OCI-LY7 (cell line): ENCODE data around the gene MNT. TPM values are rescaled to one million over a fixed set of nuclear protein-coding genes. Genes with fewer than 3 reads are reported as not detected.

ENCODE experiments used
- BruUV-seq: library from RNA; stranded (reverse); fragments of 400-500 nt; replicated peaks from 2 replicates; lab custom pipeline; 2021; lab: Mats Ljungman, UMichigan
- CTCF ChIA-PET: fragments of 300-600 bp; sonication (Branson Sonifier 250); formaldehyde crosslinking; loops from one replicate; lab custom pipeline; 2022; ENCODE audit warnings: antibody characterized with exemption; ENCODE audit not compliant: unreplicated experiment; lab: Charles Lee
- POLR2A ChIA-PET: fragments of 300-600 bp; sonication (Branson Sonifier 250); formaldehyde crosslinking; loops from one replicate; lab custom pipeline; 2022; ENCODE audit warnings: antibody characterized with exemption; lab: Charles Lee
- DNase-seq: peaks from one replicate; pipeline ENCODE4 v3.0.0-alpha.2; 2015; ENCODE audit warnings: low spot score
- H2AFZ ChIP-seq: fragments of 200-600 bp; sonication (generic), shearing (Covaris generic); 2 replicates; pipeline ENCODE4 v1.6.1; 2014; ENCODE audit warnings: mild to moderate bottlenecking, antibody characterized with exemption, low read length, moderate library complexity
- H3K27ac ChIP-seq: fragments of 200-600 bp; sonication (generic); 2 replicates; pipeline ENCODE4 v1.5.1; 2014; ENCODE audit warnings: mixed run types, low read depth, mild to moderate bottlenecking, moderate library complexity, low read length, inconsistent platforms; ENCODE audit not compliant: poor library complexity, severe bottlenecking
- H3K36me3 ChIP-seq: fragments of 200-600 bp; sonication (generic); 2 replicates; pipeline ENCODE4 v1.6.1; 2014; ENCODE audit warnings: mild to moderate bottlenecking, antibody characterized with exemption, low read length, moderate library complexity, mixed read lengths; ENCODE audit not compliant: insufficient read depth
- H3K4me1 ChIP-seq: fragments of 200-600 bp; sonication (generic); 2 replicates; pipeline ENCODE4 v1.5.1; 2014; ENCODE audit warnings: mild to moderate bottlenecking, low read length; ENCODE audit not compliant: insufficient read depth, poor library complexity, severe bottlenecking
- H3K4me2 ChIP-seq: fragments of 200-600 bp; sonication (generic); 2 replicates; pipeline ENCODE4 v1.6.1; 2014; ENCODE audit warnings: mild to moderate bottlenecking, low read length
- H3K4me3 ChIP-seq: fragments of 200-600 bp; sonication (generic); 2 replicates; pipeline ENCODE4 v1.5.1; 2014; ENCODE audit warnings: mild to moderate bottlenecking, low read depth, low read length; ENCODE audit not compliant: poor library complexity, severe bottlenecking
- H3K79me2 ChIP-seq: fragments of 200-600 bp; sonication (generic); 2 replicates; pipeline ENCODE4 v1.6.1; 2016; ENCODE audit warnings: low read depth, mild to moderate bottlenecking, low read length, moderate library complexity, mixed read lengths; ENCODE audit not compliant: insufficient read depth
- H3K9me2 ChIP-seq: fragments of 200-600 bp; sonication (generic); 2 replicates; pipeline ENCODE4 v1.6.1; 2016; ENCODE audit warnings: mild to moderate bottlenecking, low read length, mixed read lengths; ENCODE audit not compliant: insufficient read depth
- H3K9me3 ChIP-seq: fragments of 200-600 bp; sonication (generic); 2 replicates; pipeline ENCODE4 v1.6.1; 2014; ENCODE audit warnings: mild to moderate bottlenecking, mixed run types, low read length, mixed read lengths
- H4K20me1 ChIP-seq: fragments of 200-600 bp; sonication (generic); 2 replicates; pipeline ENCODE4 v1.6.1; 2014; ENCODE audit warnings: mild to moderate bottlenecking, antibody characterized with exemption, low read length, moderate library complexity, mixed read lengths; ENCODE audit not compliant: insufficient read depth
- CTCF ChIP-seq: fragments of 200-600 bp; sonication (generic); conservative IDR thresholded peaks from 2 replicates; pipeline ENCODE4 v1.5.1; 2014; ENCODE audit warnings: mild to moderate bottlenecking, antibody characterized with exemption, low read length, moderate library complexity, mixed read lengths
- EZH2phosphoT487 ChIP-seq: fragments of 200-600 bp; sonication (generic); IDR thresholded peaks from 2 replicates; pipeline ENCODE4 v1.6.1; 2018; ENCODE audit warnings: low read depth, borderline replicate concordance, mild to moderate bottlenecking, mixed run types, antibody characterized with exemption, low read length, moderate library complexity, mixed read lengths
- intact Hi-C: fragments of 100-400 bp; cut with micrococcal nuclease; formaldehyde crosslinking; loops from one replicate; pipeline ENCODE4 v1.10.0; 2022; ENCODE audit not compliant: unreplicated experiment
- total RNA-seq, 2 experiments: library from RNA; depleted of rRNA in 1 of 2; stranded (reverse); fragments of >200 nt in 1 of 2; shearing (Covaris generic) in 1 of 2; gene quantifications; 2 replicates each; pipeline ENCODE4 v1.2.3, GENCODE V29; 2014 to 2022

MNT gene
- total RNA-seq, 2 experiments from 2014 or later = 22.2 to 60.0 TPM

GRCh38 chr17:2378905-2379304, 22.0 kb downstream of the MNT start:
- BruUV-seq = no TSS peak
- Histone ChIP-seq H2AFZ (no peak overlapping the region), H3K36me3 (no peaks in the 10 kb centered on the region; the same call in 1 of the 2 replicates), H3K9me3 (no peaks in the 10 kb centered on the region), H3K4me3 (no peak overlapping the region), H3K9me2 (no peaks in the 10 kb centered on the region), H3K27ac (no peak overlapping the region), H3K79me2 (no peaks in the 10 kb centered on the region), H3K4me2 (no peak overlapping the region), H3K4me1 (peaks cover 5% of the 10 kb centered on the region), H4K20me1 (no peaks in the 10 kb centered on the region)
- no peak for DNase-seq
- TF ChIP-seq EZH2phosphoT487 (no peak), CTCF (no peak)
- intact Hi-C loops = no loop called here
- POLR2A ChIA-PET = interaction anchor here (0.6 kb wide), 1 partner anchor 451 kb away, joined by 5 read pairs; no protein-coding TSS in a partner anchor
- CTCF ChIA-PET = no interaction called here

- BruUV-seq = no TSS peak
- CTCF ChIA-PET = no interaction called here
- POLR2A ChIA-PET = no interaction called here
- TF ChIP-seq CTCF (no peak), EZH2phosphoT487 (no peak)
- no peak overlapping the region for H3K27ac ChIP-seq
- H3K4me3 ChIP-seq = no peak overlapping the region
- intact Hi-C loops = no loop called here
- H3K4me1 ChIP-seq = peaks cover under 1% of the 10 kb centered on the region
- H3K9me2 ChIP-seq = no peaks in the 10 kb centered on the region
- no peak overlapping the region for H3K4me2 ChIP-seq
- no peaks in the 10 kb centered on the region for H3K79me2 ChIP-seq
- H2AFZ ChIP-seq = no peak overlapping the region
- no peaks in the 10 kb centered on the region; the same call in 1 of the 2 replicates for H3K36me3 ChIP-seq
- H3K9me3 ChIP-seq = no peaks in the 10 kb centered on the region
- DNase-seq = no peak
- H4K20me1 ChIP-seq = no peaks in the 10 kb centered on the region
Measured at GRCh38 chr17:2377659-2378058, 23.2 kb downstream of the MNT start.

- Histone ChIP-seq H3K36me3 (no peaks in the 10 kb centered on the region), H3K4me3 (no peak overlapping the region), H4K20me1 (no peaks in the 10 kb centered on the region), H3K4me1 (no peaks in the 10 kb centered on the region), H3K9me2 (no peaks in the 10 kb centered on the region), H3K79me2 (no peaks in the 10 kb centered on the region), H3K27ac (no peak overlapping the region), H3K4me2 (no peak overlapping the region), H2AFZ (no peak overlapping the region), H3K9me3 (no peaks in the 10 kb centered on the region)
- TF ChIP-seq CTCF = no peak
- no peak for TF ChIP-seq EZH2phosphoT487
- POLR2A ChIA-PET = no interaction called here
- intact Hi-C loops = no loop called here
- no peak for DNase-seq
- CTCF ChIA-PET = no interaction called here
- BruUV-seq = no TSS peak
Measured at GRCh38 chr17:2376107-2376506, 24.8 kb downstream of the MNT start.
